Measurements from ENCODE around the gene PGM5.

The PGM5 gene

GRCh38 chr9:68497629-68498028, 141.2 kb downstream of the PGM5 start:
- Histone ChIP-seq H3K27ac (ENCODE audit: low read length) (no peak overlapping the region), H3K36me3 (replicated peaks; ENCODE audit: low read depth, low read length) (no peaks in the 10 kb centered on the region), H3K79me2 (ENCODE audit: low read length) (no peaks in the 10 kb centered on the region), H3K4me2 (ENCODE audit: low read length) (no peak overlapping the region), H3K27me3 (ENCODE audit: low read depth, low read length) (peaks cover 12% of the 10 kb centered on the region), H3K9me3 (ENCODE audit: insufficient read depth, low read length) (no peaks in the 10 kb centered on the region), H4K20me1 (ENCODE audit: insufficient read depth, low read length) (no peaks in the 10 kb centered on the region), H2AFZ (ENCODE audit: low read depth, low read length) (no peak overlapping the region), H3K9ac (ENCODE audit: low read length) (no peak overlapping the region), H3K4me1 (ENCODE audit: low read length) (no peaks in the 10 kb centered on the region), H3K4me3 (ENCODE audit: low read length) (no peak overlapping the region)
- no peak for TF ChIP-seq CTCF (IDR thresholded peaks at IDR 0.05; ENCODE audit: low read depth, low read length)
- TF ChIP-seq EZH2phosphoT487 (IDR thresholded peaks at IDR 0.05; ENCODE audit: low read depth), result no peak

GRCh38 chr9:68498816-68499215, 142.4 kb downstream of the PGM5 start:
- Histone ChIP-seq H3K9ac (ENCODE audit: low read length) (no peak overlapping the region), H3K9me3 (ENCODE audit: insufficient read depth, low read length) (no peaks in the 10 kb centered on the region), H3K4me2 (ENCODE audit: low read length) (no peak overlapping the region), H3K4me3 (ENCODE audit: low read length) (no peak overlapping the region), H3K27me3 (ENCODE audit: low read depth, low read length) (peaks cover 9% of the 10 kb centered on the region; the same call in 1 of the 2 replicates), H3K36me3 (replicated peaks; ENCODE audit: low read depth, low read length) (no peaks in the 10 kb centered on the region), H3K79me2 (ENCODE audit: low read length) (no peaks in the 10 kb centered on the region), H2AFZ (ENCODE audit: low read depth, low read length) (no peak overlapping the region), H3K27ac (ENCODE audit: low read length) (no peak overlapping the region), H3K4me1 (ENCODE audit: low read length) (no peaks in the 10 kb centered on the region), H4K20me1 (ENCODE audit: insufficient read depth, low read length) (no peaks in the 10 kb centered on the region)
- TF ChIP-seq CTCF (IDR thresholded peaks at IDR 0.05; ENCODE audit: low read depth, low read length), result no peak
- no peak for TF ChIP-seq EZH2phosphoT487 (IDR thresholded peaks at IDR 0.05; ENCODE audit: low read depth)

- no peak overlapping the region for H2AFZ ChIP-seq (ENCODE audit: low read depth, low read length)
- H4K20me1 ChIP-seq (ENCODE audit: insufficient read depth, low read length), result no peaks in the 10 kb centered on the region
- H3K79me2 ChIP-seq (ENCODE audit: low read length), result no peaks in the 10 kb centered on the region
- no peak overlapping the region for H3K9ac ChIP-seq (ENCODE audit: low read length)
- no peak overlapping the region for H3K4me2 ChIP-seq (ENCODE audit: low read length)
- H3K27ac ChIP-seq (ENCODE audit: low read length), result no peak overlapping the region
- peaks cover under 1% of the 10 kb centered on the region for H3K4me1 ChIP-seq (ENCODE audit: low read length)
- no peak overlapping the region for H3K4me3 ChIP-seq (ENCODE audit: low read length)
- no peak for TF ChIP-seq EZH2phosphoT487 (IDR thresholded peaks at IDR 0.05; ENCODE audit: low read depth)
- TF ChIP-seq CTCF (IDR thresholded peaks at IDR 0.05; ENCODE audit: low read depth, low read length), result no peak
- no peaks in the 10 kb centered on the region for H3K36me3 ChIP-seq (replicated peaks; ENCODE audit: low read depth, low read length)
- H3K9me3 ChIP-seq (ENCODE audit: insufficient read depth, low read length), result no peaks in the 10 kb centered on the region
- H3K27me3 ChIP-seq (ENCODE audit: low read depth, low read length), result peaks cover 9% of the 10 kb centered on the region; the same call in 1 of the 2 replicates
Measured at GRCh38 chr9:68500457-68501381, 144.3 kb downstream of the PGM5 start.

- Histone ChIP-seq H2AFZ (ENCODE audit: low read depth, low read length) (no peak overlapping the region), H3K4me3 (ENCODE audit: low read length) (no peak overlapping the region), H3K9ac (ENCODE audit: low read length) (no peak overlapping the region), H3K79me2 (ENCODE audit: low read length) (no peaks in the 10 kb centered on the region), H3K27me3 (ENCODE audit: low read depth, low read length) (no peaks in the 10 kb centered on the region), H3K4me2 (ENCODE audit: low read length) (no peak overlapping the region), H4K20me1 (ENCODE audit: insufficient read depth, low read length) (no peaks in the 10 kb centered on the region), H3K27ac (ENCODE audit: low read length) (no peak overlapping the region), H3K36me3 (replicated peaks; ENCODE audit: low read depth, low read length) (no peaks in the 10 kb centered on the region), H3K4me1 (ENCODE audit: low read length) (peaks cover 15% of the 10 kb centered on the region), H3K9me3 (ENCODE audit: insufficient read depth, low read length) (no peaks in the 10 kb centered on the region)
- TF ChIP-seq EZH2phosphoT487 (IDR thresholded peaks at IDR 0.05; ENCODE audit: low read depth) (no peak), CTCF (IDR thresholded peaks at IDR 0.05; ENCODE audit: low read depth, low read length) (no peak)
Measured at GRCh38 chr9:68502279-68502678, 145.9 kb downstream of the PGM5 start.

All from OCI-LY3 (cell line).